Activated CD4-positive, alpha-beta T cell treated with anti-CD3 and anti-CD28 coated beads, Interleukin-2, amount 50 U/mL, for 4 hours (primary cell): ENCODE measurements around the gene EXOC3L4.

ENCODE experiments used
- DNase-seq, 2 experiments: peaks; one replicate each; pipeline ENCODE4 v3.0.0-alpha.2; 2020

Gene EXOC3L4

DNA sequence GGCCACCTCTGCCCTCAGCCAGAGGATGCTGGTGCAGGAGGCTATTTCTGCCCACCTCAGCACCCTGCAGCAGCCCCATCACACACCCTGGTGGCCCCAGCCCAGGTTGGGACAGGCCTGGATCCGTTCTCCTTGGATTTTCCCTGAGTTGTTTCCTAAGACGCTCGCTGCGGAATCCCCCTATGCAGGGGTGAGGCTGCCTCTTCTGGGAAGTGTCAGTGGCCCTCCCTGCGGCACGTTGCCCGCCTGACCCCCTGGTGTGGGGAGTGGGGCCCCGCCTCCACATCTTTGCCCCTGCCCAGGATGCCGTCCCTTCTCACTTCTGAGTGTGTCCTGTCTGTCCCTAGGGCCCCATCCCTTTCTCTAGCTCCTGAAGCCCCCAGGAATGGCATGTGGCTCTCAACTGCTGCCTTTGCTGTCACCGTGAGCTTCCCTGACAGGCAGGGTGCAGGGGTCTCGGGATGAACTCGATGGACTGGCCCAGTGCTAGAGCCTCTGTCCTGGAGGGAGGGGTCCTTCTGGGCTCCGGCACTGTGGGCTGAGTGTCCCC, 594 bp upstream of the EXOC3L4 start:
- no peak for DNase-seq

DNA sequence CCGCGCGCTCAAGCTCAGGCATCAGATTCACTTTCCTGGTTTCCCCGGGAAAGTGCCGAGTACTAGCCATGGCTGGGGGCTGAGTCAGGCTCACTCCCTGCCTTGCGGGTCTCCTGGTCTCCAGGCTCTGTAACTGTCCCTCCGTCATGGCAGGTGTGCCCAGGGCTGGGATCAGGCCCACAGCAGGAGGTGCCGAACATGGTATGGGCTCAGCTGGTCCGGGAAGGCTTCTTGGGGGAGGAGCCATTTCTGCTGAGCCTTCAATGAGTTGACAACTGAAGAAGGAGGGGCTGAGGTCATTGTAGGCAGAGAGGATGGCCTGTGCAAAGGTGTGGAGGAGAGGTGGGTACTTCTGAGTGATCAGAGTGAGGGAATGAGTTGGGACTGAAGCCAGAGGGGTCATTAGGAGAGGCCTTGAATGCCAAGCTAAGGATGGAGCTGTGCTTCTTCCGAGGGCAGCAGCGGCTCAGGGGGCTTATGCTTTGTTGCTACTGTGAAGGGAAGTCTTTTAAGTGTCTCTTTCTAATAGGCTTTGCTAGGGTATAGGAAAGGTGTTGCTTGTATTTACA, 769 bp downstream of the EXOC3L4 start:
- DNase-seq: no peak

DNA sequence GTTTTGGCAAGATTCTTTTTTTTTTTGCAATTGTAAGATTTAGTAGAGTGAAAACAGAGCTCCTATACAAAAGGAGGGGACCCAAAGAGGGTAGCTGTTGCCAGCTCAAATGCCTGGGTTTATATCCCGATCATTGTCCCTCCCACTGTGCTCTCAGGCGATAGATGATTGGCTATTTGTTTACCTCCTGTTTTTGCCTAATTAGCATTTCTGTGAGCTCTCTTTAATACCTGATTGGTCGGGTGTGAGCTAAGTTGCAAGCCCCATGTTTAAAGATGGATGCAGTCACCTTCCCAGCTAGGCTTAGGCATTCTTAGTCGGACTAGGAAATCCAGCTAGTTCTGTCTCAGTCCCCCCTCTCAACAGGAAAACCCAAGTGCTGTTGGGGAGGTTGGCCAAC, 1.9 kb downstream of the EXOC3L4 start:
- no peak for DNase-seq

DNA sequence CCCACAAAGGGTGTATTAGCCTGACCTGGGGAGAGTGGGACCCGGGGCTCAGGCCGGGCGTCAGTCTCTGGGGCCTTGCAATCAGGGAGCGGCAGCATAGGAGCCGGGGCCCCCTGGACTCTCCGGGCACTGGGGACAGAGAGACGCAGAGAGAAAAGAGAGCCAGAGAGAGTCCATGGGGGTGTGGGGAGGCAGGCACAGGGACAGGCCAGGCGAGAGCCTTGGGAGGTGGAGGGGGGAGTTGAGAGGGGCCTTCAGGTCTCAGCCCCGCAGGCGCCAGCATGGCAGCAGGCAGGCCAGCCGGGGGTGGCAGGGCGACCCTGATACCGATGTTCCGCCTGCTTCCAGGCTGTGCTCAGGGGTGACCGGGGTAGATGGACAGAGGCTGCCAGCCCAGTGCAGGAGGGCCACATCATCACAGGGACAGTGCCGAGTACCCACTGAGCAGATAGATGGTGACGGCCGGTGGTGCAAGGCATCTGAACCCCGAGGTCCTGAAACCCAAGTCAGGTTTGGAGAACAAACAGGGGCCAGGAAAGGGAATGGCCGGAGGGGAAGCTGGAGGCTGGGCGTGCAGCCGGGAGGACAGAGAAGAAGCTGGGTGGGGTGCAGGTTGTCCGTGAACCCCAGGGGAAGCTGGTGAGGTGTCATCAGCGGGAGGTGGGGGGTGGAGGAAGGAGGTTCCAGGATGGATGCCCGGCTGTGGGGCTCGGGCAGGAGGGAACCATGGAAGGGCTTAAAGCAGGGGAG, 2.9 kb downstream of the EXOC3L4 start:
- no peak for DNase-seq

DNA sequence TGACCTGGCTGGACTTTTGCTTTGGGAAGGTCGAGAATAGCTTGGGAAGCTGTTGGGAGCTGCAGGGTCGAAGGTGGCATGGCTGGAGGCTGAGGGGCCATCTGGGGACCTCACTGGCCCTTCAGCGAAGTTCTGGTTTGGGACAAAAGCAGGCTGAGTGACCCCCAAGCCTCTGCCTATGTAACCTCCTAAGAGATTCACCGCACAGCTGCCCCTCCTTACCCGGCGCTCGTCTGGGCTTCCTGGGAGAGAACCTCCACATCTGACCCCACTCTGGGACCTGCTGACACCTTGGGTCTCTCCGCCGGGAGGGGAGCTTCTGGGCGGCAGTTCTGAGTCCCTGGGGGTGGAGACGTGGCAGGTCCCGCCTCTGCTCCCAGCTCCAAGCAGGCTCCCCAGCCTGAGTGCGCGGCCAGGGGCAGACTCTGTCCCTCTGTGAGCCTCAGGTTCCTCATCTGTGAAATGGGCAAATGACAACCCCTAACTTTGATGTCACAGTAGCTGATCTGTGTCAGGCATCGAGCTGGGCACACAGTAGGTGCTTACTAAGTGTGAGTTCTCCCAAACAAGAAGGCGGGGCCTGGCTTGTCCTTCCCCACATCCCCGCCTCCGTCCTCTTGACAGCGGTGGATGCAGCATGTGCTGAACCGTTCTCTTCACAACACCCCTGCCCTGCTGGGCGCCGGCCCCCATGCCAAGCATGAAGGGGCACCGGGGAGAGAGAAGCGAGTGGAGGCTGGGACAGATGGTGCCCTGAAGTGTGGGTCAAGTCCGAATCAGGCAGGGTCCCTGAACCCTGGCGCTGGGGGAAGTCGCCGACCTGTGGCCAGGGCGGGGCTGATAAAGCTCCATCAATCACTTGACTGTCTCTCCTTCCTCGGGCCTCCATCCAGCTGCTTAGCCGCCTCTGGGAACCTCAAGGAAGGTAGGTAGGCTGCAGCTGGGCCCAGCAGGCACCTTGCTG, 3.8 kb downstream of the EXOC3L4 start:
- DNase-seq: no peak

DNA sequence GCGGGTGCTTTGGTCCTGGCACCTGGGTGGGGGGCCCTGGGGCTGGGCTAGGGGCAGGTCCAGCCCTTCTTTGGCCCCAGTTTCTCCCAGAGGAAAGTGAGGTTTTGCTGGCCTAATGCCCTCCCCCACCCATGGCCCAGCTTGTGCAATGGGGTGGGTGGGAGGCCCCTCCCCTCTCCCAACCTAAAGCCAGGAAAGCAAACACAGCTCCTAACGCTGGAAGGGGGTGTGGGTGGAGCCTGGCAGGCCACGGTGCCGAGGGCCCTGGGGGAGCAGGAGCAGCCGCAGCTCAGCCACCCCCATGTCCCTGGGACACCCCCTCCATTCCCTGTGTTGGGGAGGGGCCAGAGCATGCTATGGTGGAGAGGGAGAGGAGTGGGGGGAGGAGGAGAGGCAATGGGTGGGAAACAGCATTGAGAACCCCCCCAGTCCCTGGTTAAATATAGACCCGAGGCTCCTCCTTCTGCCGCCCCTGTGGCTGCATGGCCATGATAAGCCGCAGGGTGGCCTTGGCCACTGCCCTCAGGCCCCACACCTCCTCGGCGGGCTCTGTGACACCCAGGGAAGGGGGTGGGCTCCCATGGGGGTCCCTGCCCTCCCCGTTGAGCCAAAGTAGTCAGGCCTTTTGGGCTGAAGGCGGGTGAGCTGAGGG, 4.7 kb downstream of the EXOC3L4 start:
- no peak for DNase-seq

DNA sequence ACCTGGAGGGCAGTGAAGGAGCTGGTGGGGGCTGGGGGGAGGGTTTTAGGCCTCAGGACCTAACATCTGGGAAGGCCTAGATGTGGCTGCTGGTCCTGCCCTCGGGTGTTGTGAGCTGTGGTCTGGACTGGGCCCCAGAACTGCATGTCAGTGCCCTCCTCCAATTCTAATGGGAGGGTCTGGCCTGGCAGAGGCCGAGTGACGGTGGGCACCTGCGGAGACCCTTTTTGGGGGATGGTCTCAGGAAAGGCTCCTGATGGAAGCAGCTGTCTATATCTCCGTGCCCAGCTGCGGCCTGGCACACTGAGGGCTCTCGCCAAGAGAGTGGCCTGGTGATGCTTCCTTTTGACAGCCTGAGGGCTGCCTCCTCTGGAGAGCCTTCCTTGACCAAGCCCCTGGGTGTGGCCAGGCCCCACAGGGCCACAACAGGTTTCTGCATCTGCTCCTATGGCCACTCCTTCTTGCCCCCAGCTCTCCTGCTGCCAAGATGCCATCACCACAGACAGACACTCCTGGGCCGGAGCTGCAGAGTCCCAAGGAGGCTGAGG, 5.3 kb downstream of the EXOC3L4 start:
- DNase-seq: no peak

DNA sequence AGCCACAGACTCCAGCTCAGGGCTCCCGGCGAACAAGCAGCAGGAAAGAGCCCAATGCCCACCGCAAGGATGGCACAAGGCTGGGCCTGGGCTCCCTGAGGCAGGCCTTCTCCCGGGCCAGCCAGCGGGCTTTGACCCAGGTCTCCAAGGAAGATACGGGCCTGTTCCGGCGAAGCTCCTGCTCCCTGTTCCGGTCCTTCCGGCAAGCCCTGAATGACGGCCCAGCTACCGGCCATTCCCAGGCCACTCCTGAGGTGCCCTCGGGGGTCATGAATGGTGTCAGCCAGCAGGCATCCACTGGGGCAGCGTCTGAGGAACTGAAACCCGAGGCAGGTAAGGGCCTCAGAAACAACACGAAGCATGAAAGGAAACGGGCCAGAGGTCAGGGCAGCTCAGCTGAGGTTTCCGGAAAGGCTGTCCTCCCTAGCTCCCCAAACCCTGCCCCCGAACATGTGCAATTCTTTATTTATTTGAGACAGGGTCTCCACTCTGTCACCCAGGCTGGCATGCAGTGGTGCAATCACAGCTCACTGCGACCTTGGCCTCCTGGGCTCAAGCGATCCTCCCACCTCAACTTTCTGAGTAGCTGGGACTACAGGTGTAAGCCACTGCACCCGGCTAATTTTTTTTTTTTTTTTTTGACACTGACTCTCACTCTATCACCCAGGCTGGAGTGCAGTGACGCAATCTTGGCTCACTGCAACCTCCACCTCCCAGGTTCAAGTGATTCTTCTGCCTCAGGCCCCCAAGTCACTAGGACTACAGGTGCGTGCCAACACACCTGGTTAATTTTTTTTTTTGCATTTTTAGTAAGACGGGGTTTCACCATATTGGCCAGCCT, 6.0 kb downstream of the EXOC3L4 start:
- DNase-seq: no peak

DNA sequence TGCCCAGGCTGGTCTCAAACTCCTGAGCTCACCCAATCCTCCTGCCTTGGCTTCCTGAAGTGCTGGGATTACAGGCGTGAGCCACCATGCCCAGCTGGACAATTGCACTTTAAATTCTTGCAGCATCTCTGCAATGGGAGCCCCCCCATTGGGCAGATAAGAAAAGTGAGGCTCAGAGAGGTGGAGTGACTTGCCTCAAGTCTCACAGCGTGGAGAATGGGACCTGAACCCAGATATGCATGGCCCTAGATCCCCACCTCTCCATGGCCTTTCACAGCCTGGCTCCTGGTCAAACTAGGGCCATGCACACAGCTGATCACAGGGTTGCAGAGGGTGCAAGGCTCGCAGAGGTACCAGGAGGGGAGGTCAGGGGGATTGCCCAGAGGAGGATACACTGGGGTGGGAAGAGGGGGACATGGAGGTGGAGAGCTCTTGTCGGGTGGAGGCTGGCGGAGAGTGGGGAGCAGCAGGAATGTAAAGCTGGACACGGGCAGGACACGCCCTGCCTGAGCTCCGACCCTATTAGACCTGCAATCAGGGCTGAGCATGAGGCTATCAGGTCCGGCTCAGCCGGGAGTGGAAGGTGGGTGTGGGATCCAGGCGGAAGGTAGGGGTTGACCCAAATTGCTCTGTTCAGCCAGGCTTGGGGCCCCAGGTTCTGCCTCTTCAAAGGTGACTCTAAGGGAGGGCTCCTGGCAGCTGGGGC, 6.9 kb downstream of the EXOC3L4 start:
- no peak for DNase-seq

DNA sequence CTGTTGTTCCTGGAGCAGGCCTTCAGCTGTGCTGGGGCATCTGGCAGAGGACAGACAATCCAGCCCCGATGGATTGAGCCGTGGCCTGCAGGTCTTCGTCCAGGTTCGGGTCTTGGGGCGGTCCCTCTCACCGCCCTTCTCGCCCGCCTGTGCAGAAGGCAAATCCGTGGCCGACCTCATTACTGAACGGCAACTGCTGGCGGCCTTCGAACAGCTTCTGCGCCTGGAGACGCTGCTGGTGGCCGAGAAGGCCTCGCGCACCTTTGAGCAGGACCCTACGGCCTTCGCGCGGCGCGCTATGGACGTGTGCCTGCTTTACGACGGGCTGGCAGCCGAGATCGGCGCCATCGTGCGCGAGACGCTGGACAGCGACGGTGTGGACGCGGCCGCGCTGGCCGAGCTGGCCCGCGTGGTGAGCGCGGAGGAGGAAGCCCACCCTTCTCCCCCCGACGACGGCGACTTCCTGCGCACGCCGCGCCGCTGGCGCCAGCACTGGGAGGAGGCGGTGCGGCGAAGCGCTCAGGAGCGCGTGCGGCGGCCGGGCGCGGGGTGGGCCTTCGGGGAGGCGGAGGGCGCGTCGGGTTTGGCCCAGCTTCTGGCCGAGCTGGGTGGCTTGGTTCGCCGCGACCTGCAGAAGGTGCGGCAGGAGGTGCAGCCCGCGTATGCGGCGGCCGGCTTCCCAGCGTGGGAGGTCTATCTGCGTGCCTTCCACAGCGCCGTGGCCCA, 7.6 kb downstream of the EXOC3L4 start:
- DNase-seq: no peak

DNA sequence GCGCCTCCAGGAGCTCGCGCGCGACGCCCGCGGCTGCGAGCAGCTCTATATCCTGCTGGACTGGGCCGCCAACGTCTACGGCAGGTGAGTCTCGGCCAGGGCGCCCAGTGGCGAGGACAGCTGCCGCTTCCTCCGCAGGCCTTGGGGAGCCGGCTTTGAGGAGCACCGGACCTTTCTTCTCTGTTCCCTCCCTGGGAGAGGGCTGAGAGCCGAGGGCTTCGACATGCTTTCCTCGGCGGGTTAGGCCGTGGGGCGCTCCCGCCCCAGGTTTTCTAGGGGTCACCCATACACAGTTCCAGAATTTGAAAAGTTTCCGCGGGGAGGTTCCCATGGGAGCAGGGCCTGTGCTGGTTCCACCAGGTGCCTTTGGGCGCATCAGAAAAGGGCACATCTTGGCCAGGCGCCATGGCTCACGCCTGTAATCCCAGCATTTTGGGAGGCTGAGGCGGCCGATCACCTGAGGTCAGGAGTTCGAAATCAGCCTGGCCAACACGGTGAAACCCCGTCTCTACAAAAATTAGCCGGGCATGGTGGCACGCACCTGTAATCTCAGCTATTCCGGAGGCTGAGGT, 8.2 kb downstream of the EXOC3L4 start:
- no peak for DNase-seq

DNA sequence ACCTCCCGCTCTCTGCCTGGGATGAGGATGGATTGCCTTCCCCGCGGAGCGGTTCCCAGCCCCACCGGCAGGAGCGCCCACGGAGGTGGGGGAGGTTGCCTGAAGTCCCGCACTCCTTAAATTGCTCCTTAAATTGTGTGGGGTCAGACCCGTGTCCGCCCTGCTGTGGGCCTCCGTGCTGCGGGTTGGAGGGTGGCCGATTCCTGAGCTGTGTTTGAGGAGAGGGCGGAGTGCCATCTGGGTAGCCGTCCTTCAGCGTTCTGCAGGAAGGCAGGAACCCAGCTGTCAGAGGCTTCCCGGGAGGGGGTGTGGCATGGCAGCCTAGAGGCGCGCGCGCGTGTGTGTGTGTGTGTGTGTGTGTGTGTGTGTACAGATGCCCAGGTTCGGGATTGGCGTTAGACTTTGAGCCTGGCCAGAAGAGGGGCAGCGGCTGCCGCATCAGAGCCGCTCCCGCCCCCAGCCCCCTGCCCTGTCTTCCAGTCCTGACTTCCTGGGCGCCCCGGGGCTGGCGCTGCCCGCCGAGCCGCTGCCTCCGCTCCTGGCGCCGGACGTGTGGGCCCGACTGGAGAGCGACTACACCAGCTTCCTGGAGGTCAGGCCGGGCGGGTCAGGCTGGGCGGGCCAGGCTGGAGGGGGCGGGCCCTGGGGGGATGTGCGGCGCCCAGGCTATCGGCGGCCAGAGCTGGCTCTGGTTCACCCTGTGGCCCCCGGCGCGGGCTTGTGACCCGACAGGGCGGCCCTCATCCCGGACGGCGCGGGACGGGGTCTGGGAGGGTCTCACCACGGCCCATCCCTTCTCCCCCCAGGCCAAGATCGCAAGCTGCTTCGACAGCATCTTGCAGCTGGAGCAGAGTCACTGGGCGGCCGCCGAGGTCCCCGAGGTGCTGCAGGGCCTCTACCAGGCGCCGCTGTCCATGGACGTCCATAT, 9.2 kb downstream of the EXOC3L4 start:
- DNase-seq: no peak

DNA sequence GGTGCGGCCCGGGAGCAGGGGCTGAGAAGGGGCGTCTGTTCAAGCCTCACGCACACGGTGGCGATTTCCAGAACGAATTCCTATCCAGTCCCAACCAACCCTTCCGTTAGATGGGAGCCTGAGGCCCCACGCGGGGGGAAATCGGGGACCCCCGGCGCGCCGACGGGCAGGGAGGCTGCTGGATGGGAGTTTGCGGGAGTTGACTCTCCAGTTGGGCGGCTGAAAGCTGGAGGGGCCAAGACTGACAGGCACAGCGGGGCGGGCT, 9.8 kb downstream of the EXOC3L4 start:
- DNase-seq: no peak

DNA sequence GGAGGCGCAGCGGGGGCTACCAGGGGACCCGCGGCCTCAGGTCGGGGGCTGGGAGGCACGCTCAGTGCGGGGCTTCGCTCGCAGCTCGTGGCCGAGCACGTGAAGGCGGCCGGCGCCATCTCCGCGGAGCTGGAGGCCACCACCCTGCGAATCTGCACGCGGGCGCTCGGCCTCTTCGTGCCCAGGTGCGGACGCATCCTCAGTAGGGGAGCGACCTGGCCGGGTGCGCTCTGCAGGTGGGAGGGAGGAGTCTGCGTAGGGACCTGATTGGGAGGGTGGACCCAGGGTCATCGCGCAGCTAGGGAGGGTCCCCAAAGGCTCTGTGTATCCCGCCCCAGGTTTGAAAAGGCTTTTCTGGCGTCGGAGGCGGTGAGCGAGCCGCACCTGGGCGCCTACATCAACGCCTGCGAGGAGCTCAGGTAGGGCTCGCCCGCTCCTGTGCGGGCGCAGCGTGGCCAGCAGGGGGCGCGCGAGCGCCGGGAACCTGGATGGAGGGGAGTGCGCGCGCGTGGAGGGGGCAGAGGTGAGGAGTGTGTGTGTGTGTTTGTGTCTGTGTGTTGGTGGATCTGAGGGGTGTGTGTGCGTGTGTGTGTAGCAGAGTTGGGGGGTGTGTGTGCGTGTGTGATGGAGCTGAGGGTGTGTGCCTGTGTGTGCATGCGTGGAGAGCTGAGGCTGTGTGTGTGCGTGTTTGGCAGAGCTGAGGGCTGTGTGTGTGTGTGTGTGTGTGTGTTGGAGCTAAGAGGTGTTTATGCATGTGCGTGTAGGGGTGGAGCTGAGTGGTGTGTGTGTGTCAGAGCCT, 10.3 kb downstream of the EXOC3L4 start:
- DNase-seq: peak; percentile 67 to 70

DNA sequence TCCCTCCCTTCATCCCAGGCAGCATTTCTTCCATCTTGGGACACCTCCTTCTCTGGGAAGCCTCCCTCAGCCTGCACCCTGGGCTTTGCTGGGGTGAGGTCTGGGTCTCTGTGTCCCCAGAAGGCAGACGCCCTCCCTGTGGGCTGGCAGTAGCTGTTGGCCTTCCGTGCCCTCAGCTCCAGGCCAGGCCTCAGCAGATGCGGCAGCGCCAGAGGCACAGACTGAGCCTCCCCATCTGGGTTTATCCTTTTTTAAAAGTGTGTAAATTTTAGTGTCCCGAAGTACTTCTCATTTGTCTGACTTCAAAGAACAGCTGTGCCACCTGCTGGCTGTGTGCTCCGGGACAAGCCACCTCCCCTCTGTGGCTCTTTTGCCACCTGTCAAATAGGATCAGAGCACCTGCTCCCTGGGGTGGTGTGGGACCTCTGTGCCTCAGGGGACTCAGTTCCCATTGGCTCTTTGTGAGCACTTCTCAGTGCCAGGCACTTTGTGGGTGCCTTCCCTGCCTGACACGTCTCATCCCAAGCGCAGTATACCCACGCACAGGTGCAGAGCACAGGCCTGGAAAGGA, 11.1 kb downstream of the EXOC3L4 start:
- no peak for DNase-seq

DNA sequence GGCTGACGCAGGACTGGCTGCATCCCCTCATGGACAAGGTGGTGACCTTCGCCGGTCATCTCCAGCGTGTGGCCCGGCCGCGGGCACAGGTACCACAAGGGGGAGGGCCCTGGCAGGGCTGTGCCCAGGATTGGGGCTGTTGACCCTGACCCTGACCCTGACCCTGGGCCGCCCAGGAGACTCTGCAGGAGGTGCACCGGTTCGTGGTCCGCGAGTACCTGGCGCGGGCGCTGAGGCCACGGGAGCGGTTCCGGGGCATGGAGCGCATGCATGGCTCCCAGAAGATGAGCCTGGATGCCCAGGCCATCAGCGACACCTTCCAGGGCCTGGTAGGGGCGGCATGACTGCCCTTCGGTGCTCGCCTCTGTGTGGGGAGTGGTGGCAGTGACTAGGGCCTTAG, 12.9 kb downstream of the EXOC3L4 start:
- no peak for DNase-seq

DNA sequence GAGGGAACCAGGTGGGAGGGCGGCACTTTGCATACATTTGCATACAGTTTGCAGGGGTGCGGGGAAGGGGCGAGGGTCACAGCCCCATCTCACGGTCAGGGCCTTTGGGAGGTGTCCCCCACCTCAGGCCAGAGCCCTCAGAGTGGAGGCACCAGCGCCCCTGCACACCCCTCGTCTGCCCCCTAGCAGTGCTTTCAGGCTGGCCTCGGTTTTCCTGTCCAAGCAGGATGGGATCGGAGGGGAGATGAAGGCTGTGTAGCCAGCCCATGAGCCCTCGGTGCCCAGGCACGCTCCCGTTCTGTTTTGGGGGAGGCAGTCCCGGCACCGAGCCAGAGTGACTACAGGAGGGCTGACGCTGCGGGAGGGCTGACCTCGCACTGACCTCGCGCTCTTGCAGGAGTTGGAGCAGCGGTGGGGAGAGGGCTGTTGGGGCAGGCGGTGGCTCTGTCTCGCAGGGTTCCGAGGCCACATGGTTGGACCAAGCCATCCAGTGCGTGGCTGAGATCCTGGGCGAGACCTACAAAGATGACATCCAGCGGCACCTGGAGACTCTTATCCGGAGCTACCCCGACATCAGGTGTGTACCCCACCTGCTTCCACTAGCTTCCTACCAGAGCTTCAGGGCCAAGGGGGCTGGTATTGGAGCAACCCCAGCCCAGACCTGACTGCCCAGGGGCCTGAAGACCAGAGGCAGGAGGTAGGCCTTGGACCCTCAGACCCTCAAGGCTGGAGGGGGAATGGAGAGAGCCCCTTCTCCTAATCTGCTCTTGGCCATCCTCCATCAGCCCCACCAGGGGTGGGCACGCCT, 13.6 kb downstream of the EXOC3L4 start:
- DNase-seq: no peak
